ENCODE measurements around the gene DCLK1.

- no peak for TF ChIP-seq CTCF (IDR thresholded peaks at IDR 0.05)
- no peak for TF ChIP-seq POLR2A (IDR thresholded peaks at IDR 0.05)
These were observed 138.2 kb downstream of the DCLK1 start for GRCh38 chr13:35992964-35993363.

Data from esophagus squamous epithelium (tissue), 4 donors.